ENCODE results near the gene NCAPG2. TPM values are rescaled to one million over a fixed set of nuclear protein-coding genes. Genes with fewer than 3 reads are reported as not detected.
A peak's percentile ranks its signal among the peaks of the same experiment; 100 is the strongest.

Gene NCAPG2
- total and polyA plus RNA-seq, 2 donors (not counting 1 experiment from before 2014, with no cell fraction given), result 10.9 to 18.7 TPM

GRCh38 chr7:158655507-158655906, 49.1 kb downstream of the NCAPG2 start:
- Histone ChIP-seq H2AFZ (ENCODE audit: low read length) (no peak overlapping the region), H3K79me2 (ENCODE audit: control insufficient read depth, insufficient read depth, low read length) (no peaks in the 10 kb centered on the region), H4K20me1 (ENCODE audit: control insufficient read depth, extremely low read depth, insufficient read depth, low read length) (no peaks in the 10 kb centered on the region), H3K4me2 (ENCODE audit: extremely low read depth, insufficient read depth, low read length) (no peak overlapping the region), H3K9ac (ENCODE audit: insufficient read depth, low read length) (no peak overlapping the region), H3K27me3 (ENCODE audit: control insufficient read depth, insufficient read depth, low read length) (no peaks in the 10 kb centered on the region), H3K9me3 (ENCODE audit: control insufficient read depth, insufficient read depth, low read depth, low read length) (no peaks in the 10 kb centered on the region), H3K4me1 (ENCODE audit: control insufficient read depth, extremely low read depth, insufficient read depth, low read length) (peaks cover 2% of the 10 kb centered on the region), H3K36me3 (ENCODE audit: control insufficient read depth, insufficient read depth, low read length) (peaks cover 10% of the 10 kb centered on the region), H3K27ac (ENCODE audit: insufficient read depth, low read length) (no peak overlapping the region), H3K4me3 (replicated peaks in 1 of 4; ENCODE audit: control extremely low read depth in 1 of 4, insufficient read depth in 1 of 4, low read depth in 3 of 4, low read length in 4 of 4) (no peak overlapping the region)
- no peak for TF ChIP-seq EZH2 (IDR thresholded peaks at IDR 0.05; ENCODE audit: low read length, missing control alignments)
- TF ChIP-seq CTCF (conservative IDR thresholded peaks at IDR 0.05 in 1 of 2, IDR thresholded peaks at IDR 0.05 in 1 of 2; ENCODE audit: low read depth in 1 of 2, low read length in 2 of 2), result no peak
- no peak for DNase-seq (ENCODE audit: low read depth in 2 of 2)

GRCh38 chr7:158651968-158652565, 52.5 kb downstream of the NCAPG2 start:
- Histone ChIP-seq H2AFZ (ENCODE audit: low read length) (no peak overlapping the region), H3K4me2 (ENCODE audit: extremely low read depth, insufficient read depth, low read length) (no peak overlapping the region), H3K27me3 (ENCODE audit: control insufficient read depth, insufficient read depth, low read length) (no peaks in the 10 kb centered on the region), H3K79me2 (ENCODE audit: control insufficient read depth, insufficient read depth, low read length) (peaks cover 14% of the 10 kb centered on the region), H3K4me1 (ENCODE audit: control insufficient read depth, extremely low read depth, insufficient read depth, low read length) (peaks cover 13% of the 10 kb centered on the region), H3K9me3 (ENCODE audit: control insufficient read depth, insufficient read depth, low read depth, low read length) (no peaks in the 10 kb centered on the region), H3K36me3 (ENCODE audit: control insufficient read depth, insufficient read depth, low read length) (peaks cover 10% of the 10 kb centered on the region), H3K9ac (ENCODE audit: insufficient read depth, low read length) (no peak overlapping the region), H4K20me1 (ENCODE audit: control insufficient read depth, extremely low read depth, insufficient read depth, low read length) (no peaks in the 10 kb centered on the region), H3K27ac (ENCODE audit: insufficient read depth, low read length) (no peak overlapping the region), H3K4me3 (replicated peaks in 1 of 4; ENCODE audit: control extremely low read depth in 1 of 4, insufficient read depth in 1 of 4, low read depth in 3 of 4, low read length in 4 of 4) (no peak overlapping the region)
- no peak for TF ChIP-seq EZH2 (IDR thresholded peaks at IDR 0.05; ENCODE audit: low read length, missing control alignments)
- no peak for TF ChIP-seq CTCF (conservative IDR thresholded peaks at IDR 0.05 in 1 of 2, IDR thresholded peaks at IDR 0.05 in 1 of 2; ENCODE audit: low read depth in 1 of 2, low read length in 2 of 2)
- peak in 1 of 2 donors; percentile 12 for DNase-seq (ENCODE audit: low read depth in 2 of 2)

- DNase-seq (ENCODE audit: low read depth in 2 of 2), result peak; percentile 35 to 87
- Histone ChIP-seq H3K79me2 (ENCODE audit: control insufficient read depth, insufficient read depth, low read length) (peaks cover 15% of the 10 kb centered on the region), H3K4me3 (replicated peaks in 1 of 4; ENCODE audit: control extremely low read depth in 1 of 4, insufficient read depth in 1 of 4, low read depth in 3 of 4, low read length in 4 of 4) (no peak overlapping the region), H3K4me2 (ENCODE audit: extremely low read depth, insufficient read depth, low read length) (no peak overlapping the region), H3K4me1 (ENCODE audit: control insufficient read depth, extremely low read depth, insufficient read depth, low read length) (peaks cover 13% of the 10 kb centered on the region), H3K9ac (ENCODE audit: insufficient read depth, low read length) (no peak overlapping the region), H3K27ac (ENCODE audit: insufficient read depth, low read length) (peak overlapping the region; percentile 16), H3K36me3 (ENCODE audit: control insufficient read depth, insufficient read depth, low read length) (peaks cover 9% of the 10 kb centered on the region), H3K27me3 (ENCODE audit: control insufficient read depth, insufficient read depth, low read length) (no peaks in the 10 kb centered on the region), H2AFZ (ENCODE audit: low read length) (no peak overlapping the region), H3K9me3 (ENCODE audit: control insufficient read depth, insufficient read depth, low read depth, low read length) (no peaks in the 10 kb centered on the region), H4K20me1 (ENCODE audit: control insufficient read depth, extremely low read depth, insufficient read depth, low read length) (no peaks in the 10 kb centered on the region)
- no peak for TF ChIP-seq EZH2 (IDR thresholded peaks at IDR 0.05; ENCODE audit: low read length, missing control alignments)
- no peak for TF ChIP-seq CTCF (conservative IDR thresholded peaks at IDR 0.05 in 1 of 2, IDR thresholded peaks at IDR 0.05 in 1 of 2; ENCODE audit: low read depth in 1 of 2, low read length in 2 of 2)
These were observed 53.8 kb downstream of the NCAPG2 start for GRCh38 chr7:158650821-158651225.
